ENCODE measurements around the gene ACTN3.
"Not testable (repeated sequence)": the region's sequence is repeated elsewhere in the genome, so short reads cannot be mapped to it uniquely, and the experiment has no call there.

ACTN3 gene

DNA sequence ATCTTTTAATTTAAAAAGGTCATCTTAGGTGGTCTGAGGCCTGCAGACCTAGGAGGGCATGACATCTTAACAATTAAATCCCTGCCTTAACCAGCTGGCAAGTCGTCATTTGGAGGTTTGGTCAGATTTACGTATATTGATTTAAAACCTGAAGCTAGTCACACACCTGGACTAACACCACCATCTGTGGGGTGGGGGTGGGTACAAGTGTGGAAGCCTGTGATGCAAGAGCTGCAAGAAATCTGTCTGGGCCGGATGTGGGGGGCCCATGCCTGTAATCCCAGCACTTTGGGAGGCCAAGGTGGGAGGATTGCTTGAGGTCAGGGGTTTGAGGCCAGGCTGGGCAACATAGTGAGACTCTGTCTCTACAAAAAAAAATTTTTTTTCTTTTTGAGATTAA is 34.6 kb downstream of the ACTN3 start:
- DNase-seq (ENCODE audit: low read depth), result no peak
- TF ChIP-seq, protein P1, sequence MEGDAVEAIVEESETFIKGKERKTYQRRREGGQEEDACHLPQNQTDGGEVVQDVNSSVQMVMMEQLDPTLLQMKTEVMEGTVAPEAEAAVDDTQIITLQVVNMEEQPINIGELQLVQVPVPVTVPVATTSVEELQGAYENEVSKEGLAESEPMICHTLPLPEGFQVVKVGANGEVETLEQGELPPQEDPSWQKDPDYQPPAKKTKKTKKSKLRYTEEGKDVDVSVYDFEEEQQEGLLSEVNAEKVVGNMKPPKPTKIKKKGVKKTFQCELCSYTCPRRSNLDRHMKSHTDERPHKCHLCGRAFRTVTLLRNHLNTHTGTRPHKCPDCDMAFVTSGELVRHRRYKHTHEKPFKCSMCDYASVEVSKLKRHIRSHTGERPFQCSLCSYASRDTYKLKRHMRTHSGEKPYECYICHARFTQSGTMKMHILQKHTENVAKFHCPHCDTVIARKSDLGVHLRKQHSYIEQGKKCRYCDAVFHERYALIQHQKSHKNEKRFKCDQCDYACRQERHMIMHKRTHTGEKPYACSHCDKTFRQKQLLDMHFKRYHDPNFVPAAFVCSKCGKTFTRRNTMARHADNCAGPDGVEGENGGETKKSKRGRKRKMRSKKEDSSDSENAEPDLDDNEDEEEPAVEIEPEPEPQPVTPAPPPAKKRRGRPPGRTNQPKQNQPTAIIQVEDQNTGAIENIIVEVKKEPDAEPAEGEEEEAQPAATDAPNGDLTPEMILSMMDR (IDR thresholded peaks at IDR 0.05; ENCODE audit: insufficient read depth, low read depth, low read length, missing control alignments), result no peak
- H3K4me3 ChIP-seq (ENCODE audit: low read length), result no peak overlapping the region

DNA sequence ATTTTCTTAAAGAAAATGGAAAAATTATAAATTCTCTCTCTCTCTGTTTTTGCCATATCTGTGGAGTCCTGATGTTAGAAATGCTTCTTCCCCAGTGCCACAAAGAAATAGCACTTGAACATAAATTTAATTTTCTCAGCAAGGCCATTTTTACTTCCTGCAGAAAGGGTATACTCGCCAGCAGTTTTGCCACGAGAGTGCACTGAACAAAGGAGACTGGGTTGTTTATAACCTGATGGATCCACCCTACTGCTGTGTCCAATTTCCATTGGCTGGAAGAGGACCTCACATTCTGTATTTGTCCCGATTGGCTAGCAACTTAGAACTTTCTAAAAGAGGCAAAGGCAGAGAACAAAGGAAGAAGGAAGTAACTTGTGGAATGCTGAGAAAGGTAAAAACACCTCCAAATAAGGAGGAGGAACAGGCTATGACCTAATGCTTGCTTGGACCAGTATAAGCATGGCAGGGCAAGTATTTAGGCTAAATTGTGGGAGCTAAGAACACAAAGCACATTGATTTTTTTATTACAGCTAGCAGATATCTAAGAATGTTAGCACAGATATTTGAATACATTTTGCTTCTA is 36.0 kb downstream of the ACTN3 start:
- not testable (repeated sequence) for H3K4me3 ChIP-seq (ENCODE audit: low read length); DNase-seq (ENCODE audit: low read depth)

DNA sequence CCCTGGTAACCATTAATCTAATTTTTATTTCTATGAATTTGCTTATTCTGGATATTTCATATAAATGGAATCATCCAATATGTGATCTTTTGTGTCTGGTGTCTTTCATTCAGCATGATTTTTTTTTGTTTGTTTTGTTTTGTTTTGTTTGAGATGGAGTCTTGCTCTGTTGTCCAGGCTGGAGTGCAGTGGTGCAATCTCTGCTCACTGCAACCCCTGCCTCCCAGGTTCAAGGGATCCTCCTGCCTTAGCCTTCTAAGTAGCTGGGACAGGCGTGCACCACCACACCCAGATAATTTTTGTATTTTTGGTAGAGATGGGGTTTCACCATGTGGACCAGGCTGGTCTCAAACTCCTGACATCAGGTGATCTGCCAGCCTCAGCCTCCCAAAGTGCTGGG is 38.7 kb downstream of the ACTN3 start:
- not testable (repeated sequence) for DNase-seq (ENCODE audit: low read depth); H3K4me3 ChIP-seq (ENCODE audit: low read length)

DNA sequence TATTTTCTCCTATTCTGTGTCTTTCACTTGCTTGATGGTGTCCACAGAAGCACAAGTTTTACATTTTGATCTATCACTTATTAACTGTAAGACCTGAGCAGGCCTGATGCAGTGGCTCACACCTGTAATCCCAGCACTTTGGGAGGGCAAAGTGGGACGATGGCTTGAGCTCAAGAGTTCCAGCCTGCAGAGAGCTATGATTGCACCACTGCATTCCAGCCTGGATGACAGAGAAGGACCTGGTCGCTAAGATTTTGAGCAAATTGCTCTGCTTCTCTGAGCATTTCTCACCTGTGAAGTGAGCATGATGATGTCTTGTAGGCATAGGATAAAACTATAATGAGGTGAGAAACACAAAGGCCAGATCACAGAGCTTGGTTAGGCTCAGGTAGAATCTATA is 39.4 kb downstream of the ACTN3 start:
- H3K4me3 ChIP-seq (ENCODE audit: low read length), result no peak overlapping the region
- no peak for DNase-seq (ENCODE audit: low read depth)
- TF ChIP-seq, protein P1 (IDR thresholded peaks at IDR 0.05; ENCODE audit: insufficient read depth, low read depth, low read length, missing control alignments), result no peak

DNA sequence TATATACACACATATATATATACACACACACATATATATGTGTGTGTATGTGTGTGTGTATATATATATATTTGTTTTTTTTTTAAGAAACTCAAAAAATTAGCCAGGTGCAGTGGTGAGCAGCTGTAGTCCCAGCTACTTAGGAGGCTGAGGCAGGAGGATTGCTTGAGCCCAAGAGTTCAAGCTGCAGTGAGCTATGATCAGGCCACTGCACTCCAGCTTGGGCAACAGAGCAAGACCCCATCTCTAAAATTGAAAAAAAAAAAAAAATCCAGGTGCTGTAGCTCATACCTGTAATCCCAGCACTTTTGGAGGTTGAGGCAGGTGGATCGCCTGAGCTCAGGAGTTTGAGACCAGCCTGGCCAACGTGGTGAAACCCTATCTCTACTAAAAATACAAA is 42.6 kb downstream of the ACTN3 start:
- not testable (repeated sequence) for H3K4me3 ChIP-seq (ENCODE audit: low read length); DNase-seq (ENCODE audit: low read depth)

DNA sequence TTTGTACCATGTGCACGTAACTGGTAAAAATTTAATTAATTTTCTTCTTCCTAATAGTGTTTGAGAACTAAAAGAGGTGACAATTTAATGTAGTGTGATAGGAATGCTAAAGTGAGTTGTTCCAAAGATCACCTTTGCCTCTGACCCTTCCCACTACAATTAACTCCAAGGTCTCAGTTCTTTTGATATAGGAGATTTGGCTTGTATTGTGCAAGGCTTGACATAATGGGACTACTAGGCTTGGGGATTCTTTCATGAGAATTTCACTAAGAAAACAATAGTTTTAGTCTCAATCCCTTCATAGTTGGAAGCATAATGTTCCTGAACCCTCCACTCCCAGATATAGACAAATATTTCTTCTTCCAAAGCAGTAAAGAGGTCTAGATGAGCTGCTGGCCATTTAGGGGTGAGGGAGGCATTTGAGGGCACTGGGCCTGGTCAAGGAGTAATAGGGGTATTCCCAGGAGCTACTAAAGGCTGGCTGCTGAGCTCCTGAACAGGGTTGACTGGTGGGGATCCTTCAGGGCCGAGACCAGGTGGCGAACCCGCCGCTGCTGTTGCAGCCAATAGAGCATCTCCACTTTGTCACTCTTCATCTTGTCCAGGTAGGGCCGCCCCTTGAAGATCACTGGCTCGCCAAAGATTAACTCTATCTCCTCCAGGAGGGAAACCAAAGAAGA is 43.4 kb downstream of the ACTN3 start:
- no peak for DNase-seq (ENCODE audit: low read depth)
- no peak overlapping the region for H3K4me3 ChIP-seq (ENCODE audit: low read length)
- TF ChIP-seq, protein P1 (IDR thresholded peaks at IDR 0.05; ENCODE audit: insufficient read depth, low read depth, low read length, missing control alignments), result no peak

DNA sequence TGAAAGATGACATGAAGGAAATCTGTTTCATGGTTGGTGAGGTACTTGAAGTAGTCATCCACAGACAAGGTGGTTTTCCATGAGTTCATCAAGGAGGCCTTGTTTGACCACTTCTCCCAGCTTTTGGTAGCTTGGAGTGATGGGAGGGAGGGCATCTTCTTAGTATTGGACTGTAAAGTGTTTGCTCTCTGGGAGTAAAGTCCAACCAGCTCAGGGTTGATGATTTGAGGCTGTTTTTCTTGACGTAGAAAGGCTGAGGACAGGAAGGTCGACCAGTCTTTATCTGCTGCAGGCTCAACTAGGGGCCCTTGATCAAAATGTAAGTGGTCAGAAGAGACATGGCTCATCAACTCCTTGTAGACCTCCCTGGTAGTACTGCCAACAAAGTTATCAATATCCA is 44.5 kb downstream of the ACTN3 start:
- DNase-seq (ENCODE audit: low read depth), result no peak
- TF ChIP-seq, protein P1 (IDR thresholded peaks at IDR 0.05; ENCODE audit: insufficient read depth, low read depth, low read length, missing control alignments), result no peak
- no peak overlapping the region for H3K4me3 ChIP-seq (ENCODE audit: low read length)

DNA sequence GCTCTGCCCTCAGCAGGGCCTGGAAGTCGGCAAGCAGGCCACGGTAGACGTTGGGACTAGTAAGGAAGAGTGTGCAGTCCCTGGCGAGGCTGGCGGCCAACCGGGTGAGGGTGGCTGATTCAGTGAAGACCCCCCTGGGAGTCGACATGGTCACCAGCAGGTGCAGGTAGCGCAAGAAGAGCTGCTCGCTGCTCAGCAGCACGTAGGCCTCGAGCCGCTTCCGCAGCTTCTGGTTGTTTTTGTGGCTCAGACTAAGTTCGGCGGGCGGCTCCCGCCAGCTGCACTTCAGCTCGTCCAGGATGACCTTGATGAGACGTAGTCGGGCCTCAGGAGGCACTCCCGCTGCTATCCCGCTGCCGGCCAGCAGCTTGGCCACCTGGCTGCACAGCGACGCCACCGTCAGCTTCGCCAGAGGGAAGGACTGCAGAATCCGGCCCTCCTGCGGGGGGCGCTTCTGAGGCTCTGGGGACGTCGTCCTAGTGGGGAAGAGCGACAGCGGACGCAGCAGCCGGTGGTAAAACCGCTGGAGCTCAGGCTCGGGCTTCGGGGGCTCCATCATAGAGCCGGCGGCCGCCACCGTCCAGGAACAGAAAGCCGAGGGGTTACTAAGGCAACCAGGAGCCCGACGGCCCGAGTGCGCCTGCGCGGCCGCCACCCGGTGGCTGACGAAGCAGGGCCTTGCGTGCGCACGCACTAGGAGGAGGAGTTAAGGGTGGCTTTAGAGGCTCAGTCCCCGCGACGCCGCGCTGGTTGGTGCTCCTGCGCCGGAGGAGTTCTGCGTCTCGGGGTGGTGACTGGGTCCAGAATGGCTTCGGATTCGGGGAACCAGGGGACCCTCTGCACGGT is 46.0 kb downstream of the ACTN3 start, which contains the start of the genes CCDC87 and CCS:
Gene CCDC87 (minus strand): TSS at position 607 of the 846 bp plus-strand sequence. CDS start 48 bp downstream, at position 559.
Gene CCS (plus strand): TSS at position 729 of the 846 bp plus-strand sequence. CDS start 77 bp downstream, at position 806.
- peak within 1 kb of the TSS; percentile 89 for H3K4me3 ChIP-seq (ENCODE audit: low read length)
- peak; percentile 95 for DNase-seq (ENCODE audit: low read depth)
- TF ChIP-seq, protein P1 (IDR thresholded peaks at IDR 0.05; ENCODE audit: insufficient read depth, low read depth, low read length, missing control alignments), result peak; percentile 68

Data from epithelial cell of esophagus (primary cell).